Dermis microvascular lymphatic vessel endothelial cell (primary cell): Measurements from ENCODE around the gene SLF1. TPM values are rescaled to one million over a fixed set of nuclear protein-coding genes. Genes with fewer than 3 reads are reported as not detected.

Experiments used
- DNase-seq, 2 donors: peaks; one replicate each; pipeline versions ENCODE4 v3.0.0 to v3.0.0-alpha.2; 2010; ENCODE audit warnings: low read depth in 2 of 2
- total RNA-seq: library from RNA; depleted of rRNA; stranded (reverse); fragments of >200 nt; gene quantifications from 2 replicates; pipeline ENCODE4 v1.2.1, GENCODE V29; 2014

Gene SLF1
- total RNA-seq, 1 donor from 2014 or later, result 6.9 TPM

GRCh38 chr5:94661086-94661485 is 42.6 kb downstream of the SLF1 start:
- DNase-seq, result no peak

GRCh38 chr5:94667937-94668336 is 49.5 kb downstream of the SLF1 start:
- no peak for DNase-seq

GRCh38 chr5:94670726-94671125 is 52.3 kb downstream of the SLF1 start:
- no peak for DNase-seq

- no peak for DNase-seq
Measured at GRCh38 chr5:94672746-94673145, 54.3 kb downstream of the SLF1 start.

- DNase-seq, result peak in 1 of 2 donors; percentile 39
Measured at GRCh38 chr5:94674490-94675382, 56.3 kb downstream of the SLF1 start.

- DNase-seq, result no peak
Measured at GRCh38 chr5:94675965-94676618, 57.6 kb downstream of the SLF1 start.

GRCh38 chr5:94682814-94683520 is 64.5 kb downstream of the SLF1 start:
- no peak for DNase-seq

GRCh38 chr5:94689908-94690307 is 71.4 kb downstream of the SLF1 start:
- no peak for DNase-seq

GRCh38 chr5:94690778-94691177 is 72.3 kb downstream of the SLF1 start:
- no peak for DNase-seq

GRCh38 chr5:94691291-94691690 is 72.8 kb downstream of the SLF1 start:
- no peak for DNase-seq

GRCh38 chr5:94691949-94692348 is 73.5 kb downstream of the SLF1 start:
- DNase-seq, result peak; percentile 79 to 94

- no peak for DNase-seq
Measured at GRCh38 chr5:94692581-94692980, 74.1 kb downstream of the SLF1 start.

- peak; percentile 50 to 67 for DNase-seq
Measured at GRCh38 chr5:94693043-94693822, 74.8 kb downstream of the SLF1 start.

GRCh38 chr5:94693845-94694370 is 75.4 kb downstream of the SLF1 start:
- DNase-seq, result no peak

- DNase-seq, result no peak
Measured at GRCh38 chr5:94694671-94695070, 76.2 kb downstream of the SLF1 start.

- no peak for DNase-seq
Measured at GRCh38 chr5:94698197-94698596, 79.7 kb downstream of the SLF1 start.

- DNase-seq, result no peak
Measured at GRCh38 chr5:94699562-94699961, 81.1 kb downstream of the SLF1 start.

GRCh38 chr5:94700592-94700991 is 82.1 kb downstream of the SLF1 start:
- peak in 1 of 2 donors; percentile 30 for DNase-seq

GRCh38 chr5:94702729-94703128 is 84.3 kb downstream of the SLF1 start:
- no peak for DNase-seq

GRCh38 chr5:94705427-94705826 is 87.0 kb downstream of the SLF1 start:
- DNase-seq, result no peak

GRCh38 chr5:94707359-94707758 is 88.9 kb downstream of the SLF1 start:
- DNase-seq, result peak in 1 of 2 donors; percentile 54
